Measurements from ENCODE around the gene LRRC74B. TPM values are rescaled to one million over a fixed set of nuclear protein-coding genes. Genes with fewer than 3 reads are reported as not detected.

The LRRC74B gene
- total and polyA plus RNA-seq, 2 experiments from 2014 or later: not detected

GRCh38 chr22:21031545-21032036 is 14.2 kb upstream of the LRRC74B start:
- Mint-ChIP-seq H3K9me3 (no peaks in the 10 kb centered on the region; the same call in 2 of the 3 replicates), H3K4me3 (peak overlapping the region; percentile 77), H3K27me3 (ENCODE audit: insufficient read depth, low read depth, poor library complexity) (peaks cover 34% of the 10 kb centered on the region), H3K36me3 (ENCODE audit: low read depth) (no peaks in the 10 kb centered on the region), H3K27ac (no peak overlapping the region), H3K4me1 (peaks cover 8% of the 10 kb centered on the region)
- H3K4me3 ChIP-seq: peak overlapping the region; percentile 76
- H4K20me1 ChIP-seq (replicated peaks; ENCODE audit: insufficient read depth): no peaks in the 10 kb centered on the region
- no peaks in the 10 kb centered on the region for H3K36me3 ChIP-seq (ENCODE audit: insufficient read depth)
- H3K9me2 ChIP-seq (ENCODE audit: insufficient read depth): no peaks in the 10 kb centered on the region
- no peak for DNase-seq (ENCODE audit: low spot score)
- no peak for TF ChIP-seq EZH2 (IDR thresholded peaks at IDR 0.05; ENCODE audit: low read depth, unreplicated experiment)
- no peak for TF ChIP-seq EZH2phosphoT487 (IDR thresholded peaks at IDR 0.05; ENCODE audit: unreplicated experiment)
- TF ChIP-seq, protein P1, sequence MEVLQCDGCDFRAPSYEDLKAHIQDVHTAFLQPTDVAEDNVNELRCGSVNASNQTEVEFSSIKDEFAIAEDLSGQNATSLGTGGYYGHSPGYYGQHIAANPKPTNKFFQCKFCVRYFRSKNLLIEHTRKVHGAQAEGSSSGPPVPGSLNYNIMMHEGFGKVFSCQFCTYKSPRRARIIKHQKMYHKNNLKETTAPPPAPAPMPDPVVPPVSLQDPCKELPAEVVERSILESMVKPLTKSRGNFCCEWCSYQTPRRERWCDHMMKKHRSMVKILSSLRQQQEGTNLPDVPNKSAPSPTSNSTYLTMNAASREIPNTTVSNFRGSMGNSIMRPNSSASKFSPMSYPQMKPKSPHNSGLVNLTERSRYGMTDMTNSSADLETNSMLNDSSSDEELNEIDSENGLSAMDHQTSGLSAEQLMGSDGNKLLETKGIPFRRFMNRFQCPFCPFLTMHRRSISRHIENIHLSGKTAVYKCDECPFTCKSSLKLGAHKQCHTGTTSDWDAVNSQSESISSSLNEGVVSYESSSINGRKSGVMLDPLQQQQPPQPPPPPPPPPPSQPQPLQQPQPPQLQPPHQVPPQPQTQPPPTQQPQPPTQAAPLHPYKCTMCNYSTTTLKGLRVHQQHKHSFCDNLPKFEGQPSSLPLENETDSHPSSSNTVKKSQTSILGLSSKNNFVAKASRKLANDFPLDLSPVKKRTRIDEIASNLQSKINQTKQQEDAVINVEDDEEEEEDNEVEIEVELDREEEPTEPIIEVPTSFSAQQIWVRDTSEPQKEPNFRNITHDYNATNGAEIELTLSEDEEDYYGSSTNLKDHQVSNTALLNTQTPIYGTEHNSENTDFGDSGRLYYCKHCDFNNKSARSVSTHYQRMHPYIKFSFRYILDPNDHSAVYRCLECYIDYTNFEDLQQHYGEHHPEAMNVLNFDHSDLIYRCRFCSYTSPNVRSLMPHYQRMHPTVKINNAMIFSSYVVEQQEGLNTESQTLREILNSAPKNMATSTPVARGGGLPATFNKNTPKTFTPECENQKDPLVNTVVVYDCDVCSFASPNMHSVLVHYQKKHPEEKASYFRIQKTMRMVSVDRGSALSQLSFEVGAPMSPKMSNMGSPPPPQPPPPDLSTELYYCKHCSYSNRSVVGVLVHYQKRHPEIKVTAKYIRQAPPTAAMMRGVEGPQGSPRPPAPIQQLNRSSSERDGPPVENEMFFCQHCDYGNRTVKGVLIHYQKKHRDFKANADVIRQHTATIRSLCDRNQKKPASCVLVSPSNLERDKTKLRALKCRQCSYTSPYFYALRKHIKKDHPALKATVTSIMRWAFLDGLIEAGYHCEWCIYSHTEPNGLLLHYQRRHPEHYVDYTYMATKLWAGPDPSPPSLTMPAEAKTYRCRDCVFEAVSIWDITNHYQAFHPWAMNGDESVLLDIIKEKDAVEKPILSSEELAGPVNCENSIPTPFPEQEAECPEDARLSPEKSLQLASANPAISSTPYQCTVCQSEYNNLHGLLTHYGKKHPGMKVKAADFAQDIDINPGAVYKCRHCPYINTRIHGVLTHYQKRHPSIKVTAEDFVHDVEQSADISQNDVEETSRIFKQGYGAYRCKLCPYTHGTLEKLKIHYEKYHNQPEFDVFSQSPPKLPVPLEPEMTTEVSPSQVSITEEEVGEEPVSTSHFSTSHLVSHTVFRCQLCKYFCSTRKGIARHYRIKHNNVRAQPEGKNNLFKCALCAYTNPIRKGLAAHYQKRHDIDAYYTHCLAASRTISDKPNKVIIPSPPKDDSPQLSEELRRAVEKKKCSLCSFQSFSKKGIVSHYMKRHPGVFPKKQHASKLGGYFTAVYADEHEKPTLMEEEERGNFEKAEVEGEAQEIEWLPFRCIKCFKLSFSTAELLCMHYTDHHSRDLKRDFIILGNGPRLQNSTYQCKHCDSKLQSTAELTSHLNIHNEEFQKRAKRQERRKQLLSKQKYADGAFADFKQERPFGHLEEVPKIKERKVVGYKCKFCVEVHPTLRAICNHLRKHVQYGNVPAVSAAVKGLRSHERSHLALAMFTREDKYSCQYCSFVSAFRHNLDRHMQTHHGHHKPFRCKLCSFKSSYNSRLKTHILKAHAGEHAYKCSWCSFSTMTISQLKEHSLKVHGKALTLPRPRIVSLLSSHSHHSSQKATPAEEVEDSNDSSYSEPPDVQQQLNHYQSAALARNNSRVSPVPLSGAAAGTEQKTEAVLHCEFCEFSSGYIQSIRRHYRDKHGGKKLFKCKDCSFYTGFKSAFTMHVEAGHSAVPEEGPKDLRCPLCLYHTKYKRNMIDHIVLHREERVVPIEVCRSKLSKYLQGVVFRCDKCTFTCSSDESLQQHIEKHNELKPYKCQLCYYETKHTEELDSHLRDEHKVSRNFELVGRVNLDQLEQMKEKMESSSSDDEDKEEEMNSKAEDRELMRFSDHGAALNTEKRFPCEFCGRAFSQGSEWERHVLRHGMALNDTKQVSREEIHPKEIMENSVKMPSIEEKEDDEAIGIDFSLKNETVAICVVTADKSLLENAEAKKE (CRISPR knock-in tag; IDR thresholded peaks at IDR 0.05): no peak
- no peak for TF ChIP-seq POLR2AphosphoS5 (IDR thresholded peaks at IDR 0.05; ENCODE audit: low read depth)
- TF ChIP-seq NANOG (IDR thresholded peaks at IDR 0.05; ENCODE audit: borderline replicate concordance): no peak
- TF ChIP-seq CREB1 (CRISPR knock-in tag; IDR thresholded peaks at IDR 0.05; ENCODE audit: low read depth): no peak
- TF ChIP-seq, protein P2, sequence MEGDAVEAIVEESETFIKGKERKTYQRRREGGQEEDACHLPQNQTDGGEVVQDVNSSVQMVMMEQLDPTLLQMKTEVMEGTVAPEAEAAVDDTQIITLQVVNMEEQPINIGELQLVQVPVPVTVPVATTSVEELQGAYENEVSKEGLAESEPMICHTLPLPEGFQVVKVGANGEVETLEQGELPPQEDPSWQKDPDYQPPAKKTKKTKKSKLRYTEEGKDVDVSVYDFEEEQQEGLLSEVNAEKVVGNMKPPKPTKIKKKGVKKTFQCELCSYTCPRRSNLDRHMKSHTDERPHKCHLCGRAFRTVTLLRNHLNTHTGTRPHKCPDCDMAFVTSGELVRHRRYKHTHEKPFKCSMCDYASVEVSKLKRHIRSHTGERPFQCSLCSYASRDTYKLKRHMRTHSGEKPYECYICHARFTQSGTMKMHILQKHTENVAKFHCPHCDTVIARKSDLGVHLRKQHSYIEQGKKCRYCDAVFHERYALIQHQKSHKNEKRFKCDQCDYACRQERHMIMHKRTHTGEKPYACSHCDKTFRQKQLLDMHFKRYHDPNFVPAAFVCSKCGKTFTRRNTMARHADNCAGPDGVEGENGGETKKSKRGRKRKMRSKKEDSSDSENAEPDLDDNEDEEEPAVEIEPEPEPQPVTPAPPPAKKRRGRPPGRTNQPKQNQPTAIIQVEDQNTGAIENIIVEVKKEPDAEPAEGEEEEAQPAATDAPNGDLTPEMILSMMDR (conservative IDR thresholded peaks at IDR 0.05; ENCODE audit: low read depth in 2 of 2): no peak
- TF ChIP-seq ZNF114 (CRISPR knock-in tag; IDR thresholded peaks at IDR 0.05): no peak
- TF ChIP-seq STAT1 (IDR thresholded peaks at IDR 0.05; ENCODE audit: unreplicated experiment): no peak
- no peak for TF ChIP-seq ZNF331 (CRISPR knock-in tag; IDR thresholded peaks at IDR 0.05; ENCODE audit: low read depth)
- no peak for TF ChIP-seq JUNB (IDR thresholded peaks at IDR 0.05; ENCODE audit: unreplicated experiment)
- TF ChIP-seq, protein P3, sequence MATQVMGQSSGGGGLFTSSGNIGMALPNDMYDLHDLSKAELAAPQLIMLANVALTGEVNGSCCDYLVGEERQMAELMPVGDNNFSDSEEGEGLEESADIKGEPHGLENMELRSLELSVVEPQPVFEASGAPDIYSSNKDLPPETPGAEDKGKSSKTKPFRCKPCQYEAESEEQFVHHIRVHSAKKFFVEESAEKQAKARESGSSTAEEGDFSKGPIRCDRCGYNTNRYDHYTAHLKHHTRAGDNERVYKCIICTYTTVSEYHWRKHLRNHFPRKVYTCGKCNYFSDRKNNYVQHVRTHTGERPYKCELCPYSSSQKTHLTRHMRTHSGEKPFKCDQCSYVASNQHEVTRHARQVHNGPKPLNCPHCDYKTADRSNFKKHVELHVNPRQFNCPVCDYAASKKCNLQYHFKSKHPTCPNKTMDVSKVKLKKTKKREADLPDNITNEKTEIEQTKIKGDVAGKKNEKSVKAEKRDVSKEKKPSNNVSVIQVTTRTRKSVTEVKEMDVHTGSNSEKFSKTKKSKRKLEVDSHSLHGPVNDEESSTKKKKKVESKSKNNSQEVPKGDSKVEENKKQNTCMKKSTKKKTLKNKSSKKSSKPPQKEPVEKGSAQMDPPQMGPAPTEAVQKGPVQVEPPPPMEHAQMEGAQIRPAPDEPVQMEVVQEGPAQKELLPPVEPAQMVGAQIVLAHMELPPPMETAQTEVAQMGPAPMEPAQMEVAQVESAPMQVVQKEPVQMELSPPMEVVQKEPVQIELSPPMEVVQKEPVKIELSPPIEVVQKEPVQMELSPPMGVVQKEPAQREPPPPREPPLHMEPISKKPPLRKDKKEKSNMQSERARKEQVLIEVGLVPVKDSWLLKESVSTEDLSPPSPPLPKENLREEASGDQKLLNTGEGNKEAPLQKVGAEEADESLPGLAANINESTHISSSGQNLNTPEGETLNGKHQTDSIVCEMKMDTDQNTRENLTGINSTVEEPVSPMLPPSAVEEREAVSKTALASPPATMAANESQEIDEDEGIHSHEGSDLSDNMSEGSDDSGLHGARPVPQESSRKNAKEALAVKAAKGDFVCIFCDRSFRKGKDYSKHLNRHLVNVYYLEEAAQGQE (IDR thresholded peaks at IDR 0.05; ENCODE audit: unreplicated experiment): no peak
- TF ChIP-seq ETS1 (IDR thresholded peaks at IDR 0.05): no peak
- no peaks in the 10 kb centered on the region for H3K79me2 ChIP-seq (replicated peaks; ENCODE audit: insufficient read depth)
- peak overlapping the region; percentile 90 for H3K4me2 ChIP-seq
- no peaks in the 10 kb centered on the region for H3F3A ChIP-seq (replicated peaks; ENCODE audit: low read depth)
- ATAC-seq: no peak
- H3K4me1 ChIP-seq (ENCODE audit: insufficient read depth): peaks cover 3% of the 10 kb centered on the region; the same call in 1 of the 2 replicates
- H3K27me3 ChIP-seq (ENCODE audit: insufficient read depth): peaks cover 26% of the 10 kb centered on the region
- peak overlapping the region; percentile 100 for H2AFZ ChIP-seq
- no peak overlapping the region for H3K27ac ChIP-seq (ENCODE audit: low read depth)
